Effector memory CD4-positive, alpha-beta T cell (primary cell): Measurements from ENCODE around the gene DEPDC1.

Source experiments
- DNase-seq, 3 donors: peaks; one replicate each; pipeline ENCODE4 v3.0.0-alpha.2; 2020
- H3K27ac ChIP-seq: 2 replicates; pipeline ENCODE4 v1.7.0; 2013; ENCODE audit warnings: mild to moderate bottlenecking, low read length, moderate library complexity; ENCODE audit not compliant: insufficient read depth, poor library complexity, severe bottlenecking
- H3K27me3 ChIP-seq: replicated peaks from 2 replicates; pipeline ENCODE4 v1.7.0; 2013; ENCODE audit warnings: mild to moderate bottlenecking, low read length; ENCODE audit not compliant: insufficient read depth, control insufficient read depth, poor library complexity, severe bottlenecking
- H3K36me3 ChIP-seq: 2 replicates; pipeline ENCODE4 v1.7.0; 2013; ENCODE audit warnings: mild to moderate bottlenecking, low read length, moderate library complexity; ENCODE audit not compliant: control insufficient read depth, insufficient read depth
- H3K4me1 ChIP-seq: 2 replicates; pipeline ENCODE4 v1.7.0; 2013; ENCODE audit warnings: low read length, mild to moderate bottlenecking; ENCODE audit not compliant: control insufficient read depth, insufficient read depth, poor library complexity, severe bottlenecking
- H3K4me3 ChIP-seq: 2 replicates; pipeline ENCODE4 v1.7.0; 2013; ENCODE audit warnings: low read length, low read depth, mild to moderate bottlenecking; ENCODE audit not compliant: insufficient read depth, poor library complexity, severe bottlenecking
- H3K9me3 ChIP-seq: 2 replicates; pipeline ENCODE4 v1.7.0; 2013; ENCODE audit warnings: mild to moderate bottlenecking, low read length, moderate library complexity; ENCODE audit not compliant: control insufficient read depth
- total RNA-seq, 3 donors: gene quantifications; one replicate each; lab custom pipeline; 2026; lab: John Stamatoyannopoulos, UW

DEPDC1 gene, protein sequence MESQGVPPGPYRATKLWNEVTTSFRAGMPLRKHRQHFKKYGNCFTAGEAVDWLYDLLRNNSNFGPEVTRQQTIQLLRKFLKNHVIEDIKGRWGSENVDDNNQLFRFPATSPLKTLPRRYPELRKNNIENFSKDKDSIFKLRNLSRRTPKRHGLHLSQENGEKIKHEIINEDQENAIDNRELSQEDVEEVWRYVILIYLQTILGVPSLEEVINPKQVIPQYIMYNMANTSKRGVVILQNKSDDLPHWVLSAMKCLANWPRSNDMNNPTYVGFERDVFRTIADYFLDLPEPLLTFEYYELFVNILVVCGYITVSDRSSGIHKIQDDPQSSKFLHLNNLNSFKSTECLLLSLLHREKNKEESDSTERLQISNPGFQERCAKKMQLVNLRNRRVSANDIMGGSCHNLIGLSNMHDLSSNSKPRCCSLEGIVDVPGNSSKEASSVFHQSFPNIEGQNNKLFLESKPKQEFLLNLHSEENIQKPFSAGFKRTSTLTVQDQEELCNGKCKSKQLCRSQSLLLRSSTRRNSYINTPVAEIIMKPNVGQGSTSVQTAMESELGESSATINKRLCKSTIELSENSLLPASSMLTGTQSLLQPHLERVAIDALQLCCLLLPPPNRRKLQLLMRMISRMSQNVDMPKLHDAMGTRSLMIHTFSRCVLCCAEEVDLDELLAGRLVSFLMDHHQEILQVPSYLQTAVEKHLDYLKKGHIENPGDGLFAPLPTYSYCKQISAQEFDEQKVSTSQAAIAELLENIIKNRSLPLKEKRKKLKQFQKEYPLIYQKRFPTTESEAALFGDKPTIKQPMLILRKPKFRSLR
- 0 to 0.19 (median 0.09) reads per million in 3 donors for total RNA-seq

DNA sequence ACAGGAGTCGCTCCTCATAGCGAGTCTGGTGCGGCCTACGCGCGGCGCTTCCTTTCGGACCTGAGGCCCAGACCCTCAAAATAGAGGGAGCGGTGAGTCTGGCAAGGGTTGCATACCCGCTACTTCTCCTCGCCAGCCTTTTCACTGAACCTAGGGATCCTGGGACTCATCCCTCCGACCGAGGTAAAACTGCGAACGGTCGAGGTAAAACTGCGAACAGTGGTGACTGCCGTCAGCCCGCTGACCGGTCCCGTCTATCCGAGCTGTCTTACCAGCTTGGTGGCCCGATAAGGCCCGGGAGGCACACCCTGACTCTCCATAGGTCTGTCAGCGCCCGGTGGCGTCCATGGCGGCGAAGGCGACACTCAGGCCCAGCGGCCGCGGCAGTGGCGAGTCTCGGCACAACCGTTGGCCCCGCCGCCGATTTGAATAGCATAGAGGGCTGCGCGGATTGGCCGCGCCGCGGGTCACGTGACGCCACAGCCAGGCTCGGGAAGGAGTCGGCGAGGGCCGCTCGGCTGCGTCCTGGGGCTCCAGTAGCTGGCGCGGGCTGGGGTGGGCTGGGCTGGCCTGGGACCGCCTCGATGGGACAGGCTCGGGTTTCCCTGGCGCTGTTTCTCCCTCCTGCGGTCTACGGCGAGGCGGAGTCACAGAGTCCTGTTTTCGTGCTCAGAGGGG is at the start of gene DEPDC1:
Gene DEPDC1 (minus strand): TSS at position 403 of the 678 bp plus-strand sequence. CDS start 83 bp downstream, at position 320.
- DNase-seq = peak; percentile 53 to 73 (median 58)
- peaks cover 8% of the 10 kb centered on the region for H3K4me1 ChIP-seq
- H3K36me3 ChIP-seq = no peaks in the 10 kb centered on the region
- H3K9me3 ChIP-seq = no peaks in the 10 kb centered on the region
- peak within 1 kb of the TSS; percentile 77 for H3K4me3 ChIP-seq
- no peaks in the 10 kb centered on the region for H3K27me3 ChIP-seq
- H3K27ac ChIP-seq = no peak within 1 kb of the TSS

DNA sequence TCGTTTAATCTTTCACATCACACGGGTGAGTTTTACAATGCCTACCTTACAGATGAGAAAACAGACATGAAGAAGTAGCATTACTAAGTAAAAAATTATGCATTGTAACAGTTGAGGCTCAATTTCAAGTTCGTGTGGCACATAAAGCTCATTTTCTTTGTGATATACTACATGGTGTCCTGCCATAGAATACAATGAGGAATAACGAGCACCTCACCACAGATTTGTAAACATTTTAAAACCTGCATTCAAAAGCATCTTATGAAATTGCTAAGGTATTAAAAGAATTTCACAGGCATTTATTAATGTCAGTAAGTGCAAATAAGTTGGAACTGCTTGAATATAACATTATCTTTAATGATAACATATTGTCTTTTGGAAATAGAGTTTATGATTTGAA is 47.8 kb upstream of the DEPDC1 start:
- H3K27me3 ChIP-seq = no peaks in the 10 kb centered on the region
- H3K4me3 ChIP-seq = no peak overlapping the region
- H3K9me3 ChIP-seq = no peaks in the 10 kb centered on the region
- DNase-seq = no peak
- no peak overlapping the region for H3K27ac ChIP-seq
- H3K4me1 ChIP-seq = no peaks in the 10 kb centered on the region
- H3K36me3 ChIP-seq = no peaks in the 10 kb centered on the region

DNA sequence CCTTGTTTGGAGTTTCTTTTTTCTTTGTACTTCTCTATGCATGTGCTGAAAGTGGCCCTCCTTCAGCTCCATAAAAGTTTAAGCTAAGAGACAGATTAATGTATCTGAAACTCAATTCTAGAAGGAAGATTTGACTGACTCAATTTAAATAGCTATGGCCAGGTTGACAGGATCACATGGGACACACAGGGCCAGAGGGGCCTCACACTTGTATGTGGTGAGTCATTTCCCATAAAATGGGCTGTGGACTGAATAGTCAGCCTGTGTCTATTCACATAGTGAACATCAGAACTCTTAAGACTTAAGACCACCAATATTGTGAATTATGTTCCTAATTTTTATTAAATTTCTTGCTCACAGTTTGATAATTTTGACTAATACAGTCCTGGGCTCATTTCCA is 45.7 kb upstream of the DEPDC1 start:
- Histone ChIP-seq H3K27me3 (no peaks in the 10 kb centered on the region), H3K9me3 (no peaks in the 10 kb centered on the region), H3K36me3 (no peaks in the 10 kb centered on the region), H3K4me1 (no peaks in the 10 kb centered on the region), H3K4me3 (no peak overlapping the region), H3K27ac (no peak overlapping the region)
- DNase-seq = no peak

DNA sequence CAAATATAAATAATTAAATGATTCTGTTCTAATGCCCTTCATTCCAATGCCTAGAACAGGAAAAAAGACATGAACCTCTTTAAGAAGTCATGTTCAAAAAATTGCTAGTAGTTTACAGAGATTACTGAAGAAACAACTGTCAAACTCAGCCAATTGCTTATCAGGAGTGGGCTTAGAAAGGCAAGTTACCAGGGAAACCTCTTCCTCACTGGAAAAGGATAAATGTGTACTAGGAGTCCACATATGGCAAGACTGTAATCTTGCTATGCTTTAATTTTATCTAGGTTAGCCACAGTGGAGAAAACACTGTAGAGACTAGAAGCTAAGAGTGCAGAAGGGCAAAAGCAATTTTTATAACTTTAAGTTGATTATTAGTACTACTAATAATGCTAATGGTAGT is 42.1 kb upstream of the DEPDC1 start:
- Histone ChIP-seq H3K36me3 (no peaks in the 10 kb centered on the region), H3K4me3 (no peak overlapping the region), H3K4me1 (no peaks in the 10 kb centered on the region), H3K27me3 (no peaks in the 10 kb centered on the region), H3K9me3 (no peaks in the 10 kb centered on the region), H3K27ac (no peak overlapping the region)
- no peak for DNase-seq

DNA sequence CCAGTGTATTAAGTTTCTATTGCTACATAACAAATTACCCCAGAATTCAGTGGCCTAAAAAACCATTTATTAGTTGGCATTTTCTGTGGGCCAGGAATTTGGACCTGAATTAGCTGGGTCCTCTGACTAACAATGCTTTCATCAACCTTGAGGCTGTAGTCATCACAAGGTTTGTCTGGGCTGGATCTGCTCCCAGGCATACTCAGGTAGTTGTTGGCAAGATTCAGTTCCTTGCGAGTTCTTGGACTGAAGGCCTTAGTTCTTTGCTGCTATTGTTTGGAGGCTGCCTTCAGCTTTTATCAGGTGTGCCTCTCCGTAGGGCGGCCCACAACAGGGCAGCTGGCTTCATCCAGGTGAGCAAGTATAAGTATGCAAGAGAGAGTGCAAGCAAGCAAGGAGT is 31.4 kb upstream of the DEPDC1 start:
- Histone ChIP-seq H3K9me3 (no peaks in the 10 kb centered on the region), H3K27me3 (no peaks in the 10 kb centered on the region), H3K4me3 (no peak overlapping the region), H3K27ac (no peak overlapping the region), H3K4me1 (no peaks in the 10 kb centered on the region), H3K36me3 (no peaks in the 10 kb centered on the region)
- no peak for DNase-seq

DNA sequence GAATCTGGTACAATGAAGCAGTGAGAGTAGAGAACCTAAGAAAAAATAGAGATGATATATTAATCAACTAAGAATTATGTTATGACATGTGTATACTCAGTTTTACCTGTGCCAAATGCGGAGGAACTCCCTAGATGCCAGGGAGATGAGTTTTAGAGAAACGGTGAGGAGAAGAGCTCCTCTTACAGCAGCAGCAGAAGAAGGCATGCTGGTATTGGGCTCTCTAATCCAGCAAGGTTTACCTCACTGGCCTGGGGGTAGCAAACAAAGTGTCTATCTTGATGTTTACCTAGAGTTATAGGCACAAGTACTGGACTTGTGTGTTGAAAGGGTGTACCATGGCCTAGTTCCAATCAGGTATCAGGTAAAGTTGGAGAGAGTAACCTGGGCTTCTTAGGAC is 28.9 kb upstream of the DEPDC1 start:
- no peak overlapping the region for H3K4me3 ChIP-seq
- H3K36me3 ChIP-seq = no peaks in the 10 kb centered on the region
- no peaks in the 10 kb centered on the region for H3K4me1 ChIP-seq
- no peaks in the 10 kb centered on the region for H3K9me3 ChIP-seq
- no peaks in the 10 kb centered on the region for H3K27me3 ChIP-seq
- no peak for DNase-seq
- H3K27ac ChIP-seq = no peak overlapping the region

DNA sequence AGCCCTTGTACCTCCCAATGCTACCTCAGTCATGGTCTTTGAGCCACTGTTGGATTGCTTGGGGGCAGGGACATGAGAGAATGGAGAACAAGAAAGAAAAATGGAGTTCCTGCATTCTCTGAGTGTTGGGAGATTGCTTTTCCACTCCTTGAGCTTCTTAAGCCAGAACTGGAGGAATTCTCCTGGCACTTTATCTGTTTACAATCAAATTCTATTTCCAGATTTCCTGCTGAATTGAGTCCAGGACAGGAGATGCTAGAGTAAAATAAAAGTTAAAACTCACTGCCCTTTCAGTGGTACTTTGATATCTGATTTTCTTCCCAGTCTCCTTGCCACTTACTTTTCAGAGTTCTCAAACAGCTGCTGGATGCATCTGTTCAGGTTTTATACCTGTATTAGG is 24.4 kb upstream of the DEPDC1 start:
- DNase-seq = no peak
- no peak overlapping the region for H3K27ac ChIP-seq
- no peak overlapping the region for H3K4me3 ChIP-seq
- no peaks in the 10 kb centered on the region for H3K36me3 ChIP-seq
- no peaks in the 10 kb centered on the region for H3K27me3 ChIP-seq
- H3K9me3 ChIP-seq = no peaks in the 10 kb centered on the region
- no peaks in the 10 kb centered on the region for H3K4me1 ChIP-seq

DNA sequence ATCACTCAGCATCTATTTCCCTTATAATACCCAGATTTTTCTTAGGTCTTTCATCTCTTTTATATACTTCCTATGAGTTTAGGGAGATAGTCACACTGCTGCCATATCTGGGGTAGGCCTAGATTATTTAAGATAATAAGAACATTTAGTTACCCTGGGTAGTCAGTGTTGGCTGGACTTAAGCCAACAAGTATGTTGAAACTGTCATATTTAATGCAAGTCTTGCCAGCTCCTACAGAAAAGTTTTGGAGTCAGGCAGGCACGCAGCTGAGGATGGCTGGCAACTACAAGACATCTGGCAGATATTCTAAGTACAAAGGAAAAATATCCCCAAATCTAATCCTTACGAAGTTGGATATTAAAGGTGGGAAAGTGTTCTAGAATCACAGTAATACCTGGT is 19.2 kb upstream of the DEPDC1 start:
- no peaks in the 10 kb centered on the region for H3K9me3 ChIP-seq
- H3K4me3 ChIP-seq = no peak overlapping the region
- no peak overlapping the region for H3K27ac ChIP-seq
- no peaks in the 10 kb centered on the region for H3K27me3 ChIP-seq
- H3K4me1 ChIP-seq = no peaks in the 10 kb centered on the region
- no peak for DNase-seq
- H3K36me3 ChIP-seq = no peaks in the 10 kb centered on the region

DNA sequence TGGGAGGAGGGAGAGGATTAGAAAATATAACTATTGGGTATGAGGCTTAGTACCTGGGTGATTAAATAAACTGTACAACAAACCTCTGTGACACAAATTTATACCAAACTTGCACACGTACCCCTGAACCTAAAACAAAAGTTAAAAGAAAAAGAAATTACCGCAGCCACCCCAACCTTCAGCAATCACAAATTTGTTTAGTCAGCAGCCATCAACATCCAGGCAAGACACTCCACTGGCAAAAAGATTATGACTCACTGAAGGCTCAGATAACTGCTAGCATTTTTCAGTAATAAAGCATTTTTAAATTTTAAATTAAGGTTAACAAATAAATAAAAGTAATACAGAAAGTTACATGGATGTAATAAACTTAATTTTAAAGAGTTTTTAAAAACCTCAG is 14.4 kb upstream of the DEPDC1 start:
- Histone ChIP-seq H3K9me3 (no peaks in the 10 kb centered on the region), H3K4me1 (no peaks in the 10 kb centered on the region), H3K27me3 (no peaks in the 10 kb centered on the region), H3K27ac (no peak overlapping the region), H3K36me3 (no peaks in the 10 kb centered on the region), H3K4me3 (no peak overlapping the region)
- no peak for DNase-seq

DNA sequence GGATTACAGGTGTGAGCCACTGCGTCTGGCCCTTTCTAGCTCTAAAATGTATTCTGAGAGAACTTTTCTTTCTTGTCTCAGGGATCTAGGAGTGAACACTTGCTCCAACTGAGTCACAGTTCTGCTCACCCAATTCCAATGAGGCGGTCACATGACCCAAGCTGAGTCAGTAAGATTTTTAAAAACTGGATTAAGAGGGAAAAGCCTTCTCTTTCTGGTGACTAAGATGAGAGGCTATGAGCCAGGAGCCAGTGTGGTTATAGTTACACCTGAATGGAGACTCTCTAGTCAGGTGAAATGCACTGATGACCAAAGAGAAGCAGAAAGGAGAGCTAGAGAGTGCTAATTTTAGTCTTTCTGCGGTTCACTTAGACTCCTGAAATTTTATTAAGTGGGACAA is 9.5 kb upstream of the DEPDC1 start:
- H3K9me3 ChIP-seq = no peaks in the 10 kb centered on the region
- no peaks in the 10 kb centered on the region for H3K36me3 ChIP-seq
- H3K27ac ChIP-seq = no peak overlapping the region
- no peak for DNase-seq
- H3K4me3 ChIP-seq = no peak overlapping the region
- H3K4me1 ChIP-seq = no peaks in the 10 kb centered on the region
- no peaks in the 10 kb centered on the region for H3K27me3 ChIP-seq
